ENCODE data around the gene SNX30.
A peak's percentile ranks its signal among the peaks of the same experiment; 100 is the strongest.

Gene SNX30

GRCh38 chr9:112867275-112867991, 116.9 kb downstream of the SNX30 start:
- Histone ChIP-seq H3K27ac (ENCODE audit: low read depth, low read length) (peak overlapping the region; percentile 60), H3K4me1 (ENCODE audit: control insufficient read depth, insufficient read depth, low read length, unreplicated experiment) (peaks cover 17% of the 10 kb centered on the region), H2AFZ (ENCODE audit: low read length, unreplicated experiment) (no peak overlapping the region), H3K4me3 (ENCODE audit: low read depth, low read length) (no peak overlapping the region), H3K79me2 (ENCODE audit: control insufficient read depth, insufficient read depth, low read length, unreplicated experiment) (no peaks in the 10 kb centered on the region), H3K27me3 (ENCODE audit: insufficient read depth, low read length) (no peaks in the 10 kb centered on the region), H3K36me3 (ENCODE audit: insufficient read depth, low read length) (no peaks in the 10 kb centered on the region)

GRCh38 chr9:112868461-112868860, 117.9 kb downstream of the SNX30 start:
- no peaks in the 10 kb centered on the region for H3K79me2 ChIP-seq (ENCODE audit: control insufficient read depth, insufficient read depth, low read length, unreplicated experiment)
- no peak overlapping the region for H3K4me3 ChIP-seq (ENCODE audit: low read depth, low read length)
- no peak overlapping the region for H3K27ac ChIP-seq (ENCODE audit: low read depth, low read length)
- H3K27me3 ChIP-seq (ENCODE audit: insufficient read depth, low read length): no peaks in the 10 kb centered on the region
- H3K4me1 ChIP-seq (ENCODE audit: control insufficient read depth, insufficient read depth, low read length, unreplicated experiment): peaks cover 7% of the 10 kb centered on the region
- no peak overlapping the region for H2AFZ ChIP-seq (ENCODE audit: low read length, unreplicated experiment)
- H3K36me3 ChIP-seq (ENCODE audit: insufficient read depth, low read length): no peaks in the 10 kb centered on the region

GRCh38 chr9:112869041-112869529, 118.5 kb downstream of the SNX30 start:
- H3K36me3 ChIP-seq (ENCODE audit: insufficient read depth, low read length): no peaks in the 10 kb centered on the region
- peaks cover 4% of the 10 kb centered on the region for H3K4me1 ChIP-seq (ENCODE audit: control insufficient read depth, insufficient read depth, low read length, unreplicated experiment)
- no peak overlapping the region for H2AFZ ChIP-seq (ENCODE audit: low read length, unreplicated experiment)
- no peaks in the 10 kb centered on the region for H3K79me2 ChIP-seq (ENCODE audit: control insufficient read depth, insufficient read depth, low read length, unreplicated experiment)
- H3K4me3 ChIP-seq (ENCODE audit: low read depth, low read length): no peak overlapping the region
- H3K27me3 ChIP-seq (ENCODE audit: insufficient read depth, low read length): no peaks in the 10 kb centered on the region
- H3K27ac ChIP-seq (ENCODE audit: low read depth, low read length): no peak overlapping the region

GRCh38 chr9:112869917-112870316, 119.4 kb downstream of the SNX30 start:
- Histone ChIP-seq H3K27me3 (ENCODE audit: insufficient read depth, low read length) (no peaks in the 10 kb centered on the region), H3K79me2 (ENCODE audit: control insufficient read depth, insufficient read depth, low read length, unreplicated experiment) (no peaks in the 10 kb centered on the region), H2AFZ (ENCODE audit: low read length, unreplicated experiment) (no peak overlapping the region), H3K4me3 (ENCODE audit: low read depth, low read length) (no peak overlapping the region), H3K36me3 (ENCODE audit: insufficient read depth, low read length) (no peaks in the 10 kb centered on the region), H3K4me1 (ENCODE audit: control insufficient read depth, insufficient read depth, low read length, unreplicated experiment) (peaks cover 4% of the 10 kb centered on the region), H3K27ac (ENCODE audit: low read depth, low read length) (no peak overlapping the region)

GRCh38 chr9:112870556-112870955, 120.0 kb downstream of the SNX30 start:
- Histone ChIP-seq H3K27ac (ENCODE audit: low read depth, low read length) (no peak overlapping the region), H3K79me2 (ENCODE audit: control insufficient read depth, insufficient read depth, low read length, unreplicated experiment) (no peaks in the 10 kb centered on the region)

GRCh38 chr9:112872019-112872418, 121.5 kb downstream of the SNX30 start:
- H3K79me2 ChIP-seq (ENCODE audit: control insufficient read depth, insufficient read depth, low read length, unreplicated experiment): no peaks in the 10 kb centered on the region
- H3K4me3 ChIP-seq (ENCODE audit: low read depth, low read length): no peak overlapping the region
- no peak overlapping the region for H2AFZ ChIP-seq (ENCODE audit: low read length, unreplicated experiment)
- peaks cover 4% of the 10 kb centered on the region for H3K4me1 ChIP-seq (ENCODE audit: control insufficient read depth, insufficient read depth, low read length, unreplicated experiment)
- H3K36me3 ChIP-seq (ENCODE audit: insufficient read depth, low read length): no peaks in the 10 kb centered on the region
- no peaks in the 10 kb centered on the region for H3K27me3 ChIP-seq (ENCODE audit: insufficient read depth, low read length)
- H3K27ac ChIP-seq (ENCODE audit: low read depth, low read length): no peak overlapping the region

More at GRCh38 chr9:112870556-112870955, 120.0 kb downstream of the SNX30 start:
- Histone ChIP-seq H2AFZ (ENCODE audit: low read length, unreplicated experiment) (no peak overlapping the region), H3K27me3 (ENCODE audit: insufficient read depth, low read length) (no peaks in the 10 kb centered on the region), H3K4me3 (ENCODE audit: low read depth, low read length) (no peak overlapping the region), H3K36me3 (ENCODE audit: insufficient read depth, low read length) (no peaks in the 10 kb centered on the region), H3K4me1 (ENCODE audit: control insufficient read depth, insufficient read depth, low read length, unreplicated experiment) (peaks cover 4% of the 10 kb centered on the region)

- Histone ChIP-seq H2AFZ (ENCODE audit: low read length, unreplicated experiment) (no peak overlapping the region), H3K27me3 (ENCODE audit: insufficient read depth, low read length) (no peaks in the 10 kb centered on the region), H3K4me3 (ENCODE audit: low read depth, low read length) (no peak overlapping the region), H3K27ac (ENCODE audit: low read depth, low read length) (no peak overlapping the region), H3K36me3 (ENCODE audit: insufficient read depth, low read length) (no peaks in the 10 kb centered on the region), H3K4me1 (ENCODE audit: control insufficient read depth, insufficient read depth, low read length, unreplicated experiment) (no peaks in the 10 kb centered on the region), H3K79me2 (ENCODE audit: control insufficient read depth, insufficient read depth, low read length, unreplicated experiment) (no peaks in the 10 kb centered on the region)
These were observed 123.3 kb downstream of the SNX30 start for GRCh38 chr9:112873773-112874405.

GRCh38 chr9:112878752-112879151, 128.2 kb downstream of the SNX30 start:
- no peaks in the 10 kb centered on the region for H3K36me3 ChIP-seq (ENCODE audit: insufficient read depth, low read length)
- no peaks in the 10 kb centered on the region for H3K79me2 ChIP-seq (ENCODE audit: control insufficient read depth, insufficient read depth, low read length, unreplicated experiment)
- H3K4me3 ChIP-seq (ENCODE audit: low read depth, low read length): no peak overlapping the region
- H3K27ac ChIP-seq (ENCODE audit: low read depth, low read length): no peak overlapping the region
- no peaks in the 10 kb centered on the region for H3K27me3 ChIP-seq (ENCODE audit: insufficient read depth, low read length)
- H2AFZ ChIP-seq (ENCODE audit: low read length, unreplicated experiment): no peak overlapping the region
- H3K4me1 ChIP-seq (ENCODE audit: control insufficient read depth, insufficient read depth, low read length, unreplicated experiment): peaks cover 6% of the 10 kb centered on the region

GRCh38 chr9:112880650-112881049, 130.1 kb downstream of the SNX30 start:
- Histone ChIP-seq H3K27me3 (ENCODE audit: insufficient read depth, low read length) (no peaks in the 10 kb centered on the region), H2AFZ (ENCODE audit: low read length, unreplicated experiment) (no peak overlapping the region), H3K79me2 (ENCODE audit: control insufficient read depth, insufficient read depth, low read length, unreplicated experiment) (no peaks in the 10 kb centered on the region), H3K4me3 (ENCODE audit: low read depth, low read length) (no peak overlapping the region), H3K36me3 (ENCODE audit: insufficient read depth, low read length) (no peaks in the 10 kb centered on the region), H3K27ac (ENCODE audit: low read depth, low read length) (no peak overlapping the region), H3K4me1 (ENCODE audit: control insufficient read depth, insufficient read depth, low read length, unreplicated experiment) (peaks cover 6% of the 10 kb centered on the region)

- Histone ChIP-seq H2AFZ (ENCODE audit: low read length, unreplicated experiment) (no peak overlapping the region), H3K27me3 (ENCODE audit: insufficient read depth, low read length) (no peaks in the 10 kb centered on the region), H3K79me2 (ENCODE audit: control insufficient read depth, insufficient read depth, low read length, unreplicated experiment) (no peaks in the 10 kb centered on the region), H3K4me3 (ENCODE audit: low read depth, low read length) (no peak overlapping the region), H3K27ac (ENCODE audit: low read depth, low read length) (no peak overlapping the region), H3K36me3 (ENCODE audit: insufficient read depth, low read length) (no peaks in the 10 kb centered on the region), H3K4me1 (ENCODE audit: control insufficient read depth, insufficient read depth, low read length, unreplicated experiment) (peaks cover 6% of the 10 kb centered on the region)
These were observed 130.8 kb downstream of the SNX30 start for GRCh38 chr9:112881331-112881730.

- Histone ChIP-seq H3K79me2 (ENCODE audit: control insufficient read depth, insufficient read depth, low read length, unreplicated experiment) (no peaks in the 10 kb centered on the region), H2AFZ (ENCODE audit: low read length, unreplicated experiment) (no peak overlapping the region), H3K36me3 (ENCODE audit: insufficient read depth, low read length) (no peaks in the 10 kb centered on the region), H3K4me1 (ENCODE audit: control insufficient read depth, insufficient read depth, low read length, unreplicated experiment) (peaks cover 6% of the 10 kb centered on the region), H3K4me3 (ENCODE audit: low read depth, low read length) (no peak overlapping the region), H3K27ac (ENCODE audit: low read depth, low read length) (no peak overlapping the region), H3K27me3 (ENCODE audit: insufficient read depth, low read length) (no peaks in the 10 kb centered on the region)
These were observed 133.5 kb downstream of the SNX30 start for GRCh38 chr9:112884101-112884500.
